Loucy (cell line): ENCODE results near the gene ADGRB3.
"Not testable (repeated sequence)": the region's sequence is repeated elsewhere in the genome, so short reads cannot be mapped to it uniquely, and the experiment has no call there.

Source experiments
- H2AFZ ChIP-seq: fragments of 200-600 bp; sonication (generic); 2 replicates; pipeline ENCODE4 v1.6.0; 2016; ENCODE audit warnings: antibody characterized with exemption, mild to moderate bottlenecking, low read length, moderate library complexity
- H3F3A ChIP-seq: fragments of 200-600 bp; 2 replicates; pipeline ENCODE4 v1.6.0; 2016; ENCODE audit warnings: antibody characterized with exemption, low read depth, mild to moderate bottlenecking
- H3K27me3 ChIP-seq: fragments of 200-600 bp; sonication (generic); 2 replicates; pipeline ENCODE4 v1.6.1; 2014; ENCODE audit warnings: low read length, mild to moderate bottlenecking; ENCODE audit not compliant: insufficient read depth, poor library complexity, severe bottlenecking
- H3K36me3 ChIP-seq: fragments of 200-600 bp; sonication (generic); 2 replicates; pipeline ENCODE4 v1.6.1; 2016; ENCODE audit warnings: low read length; ENCODE audit not compliant: insufficient read depth
- H3K4me1 ChIP-seq: fragments of 200-600 bp; sonication (generic); 2 replicates; pipeline ENCODE4 v1.5.1; 2014; ENCODE audit warnings: low read length, mild to moderate bottlenecking; ENCODE audit not compliant: insufficient read depth, poor library complexity, severe bottlenecking
- H3K4me2 ChIP-seq: fragments of 200-600 bp; sonication (generic); 2 replicates; pipeline ENCODE4 v1.6.0; 2014; ENCODE audit warnings: antibody characterized with exemption, low read length, low read depth, mild to moderate bottlenecking; ENCODE audit not compliant: poor library complexity, severe bottlenecking
- H3K4me3 ChIP-seq: fragments of 200-600 bp; sonication (generic); 2 replicates; pipeline ENCODE4 v1.5.1; 2014; ENCODE audit warnings: low read length, mild to moderate bottlenecking, mixed read lengths; ENCODE audit not compliant: poor library complexity, severe bottlenecking
- H3K79me2 ChIP-seq: fragments of 200-600 bp; sonication (generic); 2 replicates; pipeline ENCODE4 v1.6.1; 2014; ENCODE audit warnings: low read length; ENCODE audit not compliant: insufficient read depth
- H3K9ac ChIP-seq: fragments of 200-600 bp; sonication (generic); 2 replicates; pipeline ENCODE4 v1.6.0; 2014; ENCODE audit warnings: mild to moderate bottlenecking, low read depth, low read length, moderate library complexity; ENCODE audit not compliant: poor library complexity, severe bottlenecking
- H3K9me2 ChIP-seq: fragments of 200-600 bp; sonication (generic); replicated peaks from 2 replicates; pipeline ENCODE4 v1.6.1; 2016; ENCODE audit warnings: low read depth, low read length, mixed read lengths
- H3K9me3 ChIP-seq: fragments of 200-600 bp; sonication (generic); 2 replicates; pipeline ENCODE4 v1.6.1; 2014; ENCODE audit warnings: mild to moderate bottlenecking, antibody characterized with exemption, low read length, low read depth; ENCODE audit not compliant: insufficient read depth
- H4K20me1 ChIP-seq: fragments of 200-600 bp; sonication (generic); 2 replicates; pipeline ENCODE4 v1.6.0; 2014; ENCODE audit warnings: antibody characterized with exemption, low read length, mild to moderate bottlenecking; ENCODE audit not compliant: insufficient read depth, poor library complexity, severe bottlenecking
- EZH2phosphoT487 ChIP-seq: fragments of 200-600 bp; IDR thresholded peaks from 2 replicates; pipeline ENCODE4 v1.6.1; 2018; ENCODE audit warnings: antibody characterized with exemption, mild to moderate bottlenecking, moderate library complexity, borderline replicate concordance
- TF ChIP-seq, protein P1 (sequence below): fragments of 200-600 bp; sonication (generic); conservative IDR thresholded peaks from 2 replicates; pipeline ENCODE4 v1.5.1; 2014; ENCODE audit warnings: mild to moderate bottlenecking, antibody characterized with exemption, low read length

Gene ADGRB3

DNA sequence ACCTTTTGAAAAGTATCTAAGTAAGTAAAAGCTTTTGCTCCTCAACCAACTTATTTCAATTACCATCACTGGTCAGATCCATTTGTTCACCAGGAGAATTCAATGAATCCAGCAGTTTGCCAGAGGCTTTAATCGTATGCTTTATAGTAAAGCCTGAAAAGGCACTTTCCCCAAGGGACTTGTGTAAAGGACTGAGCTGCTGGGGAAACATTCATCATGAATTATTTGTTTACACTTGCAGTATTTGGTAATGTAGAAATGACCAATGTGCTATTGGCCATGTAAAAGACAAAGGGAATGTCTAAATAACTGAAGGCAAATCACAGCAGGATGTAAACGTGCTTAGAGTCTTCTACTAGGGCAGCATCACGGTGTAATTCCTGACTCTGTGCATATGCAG lies 471.4 kb downstream of the ADGRB3 start:
- no peak overlapping the region for H3K4me2 ChIP-seq
- no peak overlapping the region for H2AFZ ChIP-seq
- no peaks in the 10 kb centered on the region for H3K27me3 ChIP-seq
- no peak for TF ChIP-seq EZH2phosphoT487
- TF ChIP-seq, protein P1, sequence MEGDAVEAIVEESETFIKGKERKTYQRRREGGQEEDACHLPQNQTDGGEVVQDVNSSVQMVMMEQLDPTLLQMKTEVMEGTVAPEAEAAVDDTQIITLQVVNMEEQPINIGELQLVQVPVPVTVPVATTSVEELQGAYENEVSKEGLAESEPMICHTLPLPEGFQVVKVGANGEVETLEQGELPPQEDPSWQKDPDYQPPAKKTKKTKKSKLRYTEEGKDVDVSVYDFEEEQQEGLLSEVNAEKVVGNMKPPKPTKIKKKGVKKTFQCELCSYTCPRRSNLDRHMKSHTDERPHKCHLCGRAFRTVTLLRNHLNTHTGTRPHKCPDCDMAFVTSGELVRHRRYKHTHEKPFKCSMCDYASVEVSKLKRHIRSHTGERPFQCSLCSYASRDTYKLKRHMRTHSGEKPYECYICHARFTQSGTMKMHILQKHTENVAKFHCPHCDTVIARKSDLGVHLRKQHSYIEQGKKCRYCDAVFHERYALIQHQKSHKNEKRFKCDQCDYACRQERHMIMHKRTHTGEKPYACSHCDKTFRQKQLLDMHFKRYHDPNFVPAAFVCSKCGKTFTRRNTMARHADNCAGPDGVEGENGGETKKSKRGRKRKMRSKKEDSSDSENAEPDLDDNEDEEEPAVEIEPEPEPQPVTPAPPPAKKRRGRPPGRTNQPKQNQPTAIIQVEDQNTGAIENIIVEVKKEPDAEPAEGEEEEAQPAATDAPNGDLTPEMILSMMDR: no peak
- no peaks in the 10 kb centered on the region for H3K36me3 ChIP-seq
- no peaks in the 10 kb centered on the region for H3K79me2 ChIP-seq
- H3K4me1 ChIP-seq: no peaks in the 10 kb centered on the region
- no peak overlapping the region for H3K4me3 ChIP-seq
- H4K20me1 ChIP-seq: no peaks in the 10 kb centered on the region
- no peaks in the 10 kb centered on the region for H3F3A ChIP-seq
- no peaks in the 10 kb centered on the region for H3K9me3 ChIP-seq
- H3K9ac ChIP-seq: no peak overlapping the region
- no peaks in the 10 kb centered on the region for H3K9me2 ChIP-seq

DNA sequence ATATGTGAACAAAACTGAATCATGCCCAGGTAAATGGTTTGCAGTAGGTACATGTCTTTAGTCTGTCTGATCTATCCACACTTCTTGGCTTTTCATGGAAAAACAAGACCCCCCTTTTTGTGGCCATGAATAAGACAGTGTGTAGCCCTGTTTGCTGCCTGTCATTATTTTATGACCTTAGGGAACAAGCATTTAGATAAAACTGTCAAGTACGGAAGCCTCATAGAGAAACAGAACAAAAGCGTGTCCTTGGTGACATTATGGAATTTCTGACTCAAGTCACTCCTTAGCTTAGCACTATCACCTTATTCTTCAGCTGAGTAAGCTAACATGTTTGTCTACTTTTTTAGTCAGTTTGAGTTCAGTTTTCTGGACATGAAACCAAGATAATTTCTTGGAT lies 476.2 kb downstream of the ADGRB3 start:
- Histone ChIP-seq H3K4me2 (no peak overlapping the region), H2AFZ (no peak overlapping the region), H3K9me3 (no peaks in the 10 kb centered on the region), H4K20me1 (no peaks in the 10 kb centered on the region), H3K36me3 (no peaks in the 10 kb centered on the region), H3F3A (no peaks in the 10 kb centered on the region), H3K79me2 (no peaks in the 10 kb centered on the region), H3K9ac (no peak overlapping the region), H3K27me3 (no peaks in the 10 kb centered on the region), H3K9me2 (no peaks in the 10 kb centered on the region), H3K4me3 (no peak overlapping the region), H3K4me1 (no peaks in the 10 kb centered on the region)
- TF ChIP-seq EZH2phosphoT487: no peak
- TF ChIP-seq, protein P1: no peak

DNA sequence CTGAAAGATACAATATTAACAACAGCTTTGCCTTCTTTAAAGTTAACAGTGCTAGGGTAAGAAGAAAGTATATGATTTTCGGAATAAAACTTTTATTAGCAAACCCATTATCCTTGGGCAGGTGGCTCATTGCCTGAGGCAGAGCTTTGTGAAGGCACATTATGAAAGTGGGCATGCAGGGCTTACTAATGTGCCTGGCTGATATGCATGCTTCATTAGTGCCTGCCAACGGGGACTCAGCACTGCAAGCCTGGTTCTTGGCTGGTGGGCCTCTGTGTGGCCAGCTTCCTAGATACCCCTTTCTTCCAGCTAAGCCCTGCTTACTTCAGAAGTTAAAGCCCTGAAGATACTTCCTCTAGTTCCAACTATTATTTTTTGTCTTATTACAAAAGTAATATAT lies 481.6 kb downstream of the ADGRB3 start:
- H3K36me3 ChIP-seq: no peaks in the 10 kb centered on the region
- no peak overlapping the region for H2AFZ ChIP-seq
- TF ChIP-seq, protein P1: no peak
- TF ChIP-seq EZH2phosphoT487: no peak

DNA sequence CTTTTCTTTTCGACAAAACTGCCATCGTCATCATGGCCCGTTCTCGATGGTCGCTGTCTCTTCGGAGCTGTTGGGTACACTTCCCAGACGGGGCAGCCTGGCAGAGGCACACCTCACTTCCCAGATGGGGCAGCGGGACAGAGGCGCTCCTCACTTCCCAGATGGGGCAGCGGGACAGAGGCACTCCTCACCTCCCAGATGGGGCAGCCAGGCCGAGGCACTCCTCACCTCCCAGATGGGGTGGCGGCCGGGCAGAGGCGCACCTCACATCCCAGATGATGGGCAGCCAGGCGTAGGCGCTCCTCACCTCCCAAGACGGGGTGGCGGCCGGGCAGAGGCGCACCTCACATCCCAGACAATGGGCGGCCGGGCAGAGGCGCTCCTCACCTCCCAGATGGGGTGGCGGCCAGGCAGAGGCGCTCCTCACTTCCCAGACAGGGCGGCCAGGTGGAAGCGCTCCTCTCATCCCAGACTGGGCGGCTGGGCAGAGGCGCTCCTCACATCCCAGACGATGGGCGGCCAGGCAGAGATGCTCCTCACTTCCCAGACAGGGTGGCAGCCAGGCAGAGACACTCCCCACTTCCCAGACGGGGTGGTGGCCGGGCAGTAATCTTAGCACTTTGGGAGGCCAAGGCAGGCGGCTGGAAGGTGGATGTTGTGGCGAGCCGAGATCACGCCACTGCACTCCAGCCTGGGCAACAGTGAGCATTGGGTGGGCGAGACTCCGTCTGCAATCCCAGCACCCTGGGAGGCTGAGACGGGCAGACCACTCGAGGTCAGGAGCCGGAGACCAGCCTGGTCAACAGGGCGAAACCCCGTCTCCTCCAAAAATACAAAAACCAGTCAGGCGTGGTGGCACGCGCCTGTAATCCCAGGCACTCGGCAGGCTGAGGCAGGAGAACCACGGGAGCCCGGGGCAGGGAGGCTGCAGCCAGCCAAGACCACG lies 486.7 kb downstream of the ADGRB3 start:
- not testable (repeated sequence) for H3K79me2 ChIP-seq

More for the DNA sequence above, 481.6 kb downstream of the ADGRB3 start:
- no peak overlapping the region for H3K4me3 ChIP-seq
- H3K9me2 ChIP-seq: no peaks in the 10 kb centered on the region
- H3K9ac ChIP-seq: no peak overlapping the region
- H3F3A ChIP-seq: no peaks in the 10 kb centered on the region
- H3K9me3 ChIP-seq: no peaks in the 10 kb centered on the region
- H3K79me2 ChIP-seq: no peaks in the 10 kb centered on the region
- H3K27me3 ChIP-seq: no peaks in the 10 kb centered on the region
- H3K4me2 ChIP-seq: no peak overlapping the region
- no peaks in the 10 kb centered on the region for H4K20me1 ChIP-seq
- no peaks in the 10 kb centered on the region for H3K4me1 ChIP-seq

More for the DNA sequence above, 486.7 kb downstream of the ADGRB3 start:
- H3K4me1 ChIP-seq, H3K9me3 ChIP-seq, H3K9me2 ChIP-seq, H3K4me3 ChIP-seq, H3K36me3 ChIP-seq, H3K4me2 ChIP-seq, H2AFZ ChIP-seq, H3F3A ChIP-seq, H4K20me1 ChIP-seq, H3K9ac ChIP-seq, H3K27me3 ChIP-seq: not testable (repeated sequence)
